ENCODE data around the gene SLC22A23. TPM values are rescaled to one million over a fixed set of nuclear protein-coding genes. Genes with fewer than 3 reads are reported as not detected.

The SLC22A23 gene
- total RNA-seq, 1 donor from 2014 or later: 0.52 TPM

- TF ChIP-seq CTCF (conservative IDR thresholded peaks at IDR 0.05; ENCODE audit: low read depth, low read length): no peak
- no peak for DNase-seq (ENCODE audit: low read depth)
- H3K4me3 ChIP-seq (ENCODE audit: low read depth, low read length): no peak overlapping the region
Measured at GRCh38 chr6:3373597-3374203, 83.2 kb downstream of the SLC22A23 start.

GRCh38 chr6:3372912-3373554 lies 83.8 kb downstream of the SLC22A23 start:
- DNase-seq (ENCODE audit: low read depth): no peak
- TF ChIP-seq CTCF (conservative IDR thresholded peaks at IDR 0.05; ENCODE audit: low read depth, low read length): no peak
- H3K4me3 ChIP-seq (ENCODE audit: low read depth, low read length): no peak overlapping the region

GRCh38 chr6:3372184-3372846 lies 84.5 kb downstream of the SLC22A23 start:
- no peak for DNase-seq (ENCODE audit: low read depth)
- H3K4me3 ChIP-seq (ENCODE audit: low read depth, low read length): no peak overlapping the region
- peak; percentile 28 for TF ChIP-seq CTCF (conservative IDR thresholded peaks at IDR 0.05; ENCODE audit: low read depth, low read length)

GRCh38 chr6:3371222-3371949 lies 85.5 kb downstream of the SLC22A23 start:
- no peak for DNase-seq (ENCODE audit: low read depth)
- no peak for TF ChIP-seq CTCF (conservative IDR thresholded peaks at IDR 0.05; ENCODE audit: low read depth, low read length)
- H3K4me3 ChIP-seq (ENCODE audit: low read depth, low read length): no peak overlapping the region

GRCh38 chr6:3370361-3371221 lies 86.3 kb downstream of the SLC22A23 start:
- DNase-seq (ENCODE audit: low read depth): no peak
- no peak overlapping the region for H3K4me3 ChIP-seq (ENCODE audit: low read depth, low read length)
- no peak for TF ChIP-seq CTCF (conservative IDR thresholded peaks at IDR 0.05; ENCODE audit: low read depth, low read length)

- no peak for TF ChIP-seq CTCF (conservative IDR thresholded peaks at IDR 0.05; ENCODE audit: low read depth, low read length)
- no peak overlapping the region for H3K4me3 ChIP-seq (ENCODE audit: low read depth, low read length)
- no peak for DNase-seq (ENCODE audit: low read depth)
Measured at GRCh38 chr6:3369985-3370360, 86.9 kb downstream of the SLC22A23 start.
